Neural crest cell (in vitro differentiated cells): Measurements from ENCODE around the gene OGFR. TPM values are rescaled to one million over a fixed set of nuclear protein-coding genes. Genes with fewer than 3 reads are reported as not detected.

ENCODE experiments used
- DNase-seq: peaks from one replicate; pipeline ENCODE4 v3.0.0; 2021; ENCODE audit warnings: low read depth, mixed read lengths, low spot score
- H3K27ac Mint-ChIP-seq: one replicate; pipeline ENCODE4 v1.8.0; 2021; ENCODE audit warnings: mild to moderate bottlenecking, mixed read lengths; ENCODE audit not compliant: unreplicated experiment
- H3K27me3 Mint-ChIP-seq: 2 replicates; pipeline ENCODE4 v1.8.0; 2021; ENCODE audit warnings: low read depth, mild to moderate bottlenecking, mixed read lengths
- H3K36me3 Mint-ChIP-seq: 2 replicates; pipeline ENCODE4 v1.8.0; 2021; ENCODE audit warnings: low read depth, mild to moderate bottlenecking, mixed read lengths
- H3K4me1 Mint-ChIP-seq: 2 replicates; pipeline ENCODE4 v1.8.0; 2021; ENCODE audit warnings: mixed read lengths
- H3K4me3 Mint-ChIP-seq: one replicate; pipeline ENCODE4 v1.8.0; 2021; ENCODE audit warnings: mild to moderate bottlenecking, mixed read lengths
- H3K9me3 Mint-ChIP-seq: 2 replicates; pipeline ENCODE4 v1.8.0; 2021; ENCODE audit warnings: mixed read lengths
- total RNA-seq: library from RNA; stranded (reverse); gene quantifications from 2 replicates; pipeline ENCODE4 v1.2.1, GENCODE V29; 2021
- TF ChIP-seq, protein P1 (sequence below): fragments of 200-600 bp; sonication (generic); conservative IDR thresholded peaks from 2 replicates; pipeline ENCODE4 v1.5.0; 2021; ENCODE audit warnings: antibody characterized with exemption, mild to moderate bottlenecking

Gene OGFR
- total RNA-seq, 1 donor from 2014 or later: 36.7 TPM

DNA sequence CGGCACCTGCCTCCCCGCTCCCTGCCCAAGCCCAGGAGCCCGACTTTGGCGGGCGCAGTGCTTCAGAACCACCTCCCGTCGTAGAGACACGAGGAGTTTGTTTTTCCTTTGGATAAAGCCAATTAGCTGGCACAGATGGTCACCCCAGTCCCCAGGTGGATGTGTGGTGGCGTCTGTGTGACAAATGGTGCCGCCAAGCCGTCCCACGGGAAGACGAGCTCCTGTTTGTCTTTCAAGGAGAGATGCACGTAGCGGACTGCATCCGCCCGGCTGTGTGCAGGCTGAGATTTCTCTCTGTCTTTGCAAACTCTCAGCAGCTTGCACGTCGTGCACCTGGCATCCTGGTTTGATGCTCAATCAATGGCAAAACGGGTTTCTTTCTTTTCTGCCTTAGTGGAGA is 24.4 kb upstream of the OGFR start:
- no peak overlapping the region for H3K4me3 Mint-ChIP-seq

DNA sequence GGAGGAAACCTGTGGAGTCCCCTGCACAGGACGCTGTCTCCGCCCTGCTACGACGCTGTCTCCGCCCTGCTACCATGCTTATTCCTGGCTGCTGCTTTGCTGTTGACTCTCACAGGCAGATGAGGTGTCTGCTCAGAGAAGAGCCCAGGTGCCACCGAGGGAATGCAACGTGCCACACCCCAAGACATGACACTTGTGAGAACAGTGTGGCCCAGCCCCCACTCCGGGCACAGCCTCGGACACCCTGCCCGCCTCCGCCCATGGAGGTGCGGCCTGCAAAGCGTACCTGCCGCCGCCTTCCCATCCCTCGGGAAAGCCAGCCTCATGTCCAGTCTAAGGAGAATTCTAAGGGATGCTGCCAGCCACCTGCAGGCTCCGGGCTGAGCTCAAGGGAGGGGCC is 23.9 kb upstream of the OGFR start:
- TF ChIP-seq, protein P1, sequence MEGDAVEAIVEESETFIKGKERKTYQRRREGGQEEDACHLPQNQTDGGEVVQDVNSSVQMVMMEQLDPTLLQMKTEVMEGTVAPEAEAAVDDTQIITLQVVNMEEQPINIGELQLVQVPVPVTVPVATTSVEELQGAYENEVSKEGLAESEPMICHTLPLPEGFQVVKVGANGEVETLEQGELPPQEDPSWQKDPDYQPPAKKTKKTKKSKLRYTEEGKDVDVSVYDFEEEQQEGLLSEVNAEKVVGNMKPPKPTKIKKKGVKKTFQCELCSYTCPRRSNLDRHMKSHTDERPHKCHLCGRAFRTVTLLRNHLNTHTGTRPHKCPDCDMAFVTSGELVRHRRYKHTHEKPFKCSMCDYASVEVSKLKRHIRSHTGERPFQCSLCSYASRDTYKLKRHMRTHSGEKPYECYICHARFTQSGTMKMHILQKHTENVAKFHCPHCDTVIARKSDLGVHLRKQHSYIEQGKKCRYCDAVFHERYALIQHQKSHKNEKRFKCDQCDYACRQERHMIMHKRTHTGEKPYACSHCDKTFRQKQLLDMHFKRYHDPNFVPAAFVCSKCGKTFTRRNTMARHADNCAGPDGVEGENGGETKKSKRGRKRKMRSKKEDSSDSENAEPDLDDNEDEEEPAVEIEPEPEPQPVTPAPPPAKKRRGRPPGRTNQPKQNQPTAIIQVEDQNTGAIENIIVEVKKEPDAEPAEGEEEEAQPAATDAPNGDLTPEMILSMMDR: no peak
- no peak for DNase-seq
- no peaks in the 10 kb centered on the region for H3K27me3 Mint-ChIP-seq
- H3K36me3 Mint-ChIP-seq: no peaks in the 10 kb centered on the region
- no peak overlapping the region for H3K27ac Mint-ChIP-seq
- H3K9me3 Mint-ChIP-seq: no peaks in the 10 kb centered on the region
- no peak overlapping the region for H3K4me3 Mint-ChIP-seq
- no peaks in the 10 kb centered on the region for H3K4me1 Mint-ChIP-seq

More for the DNA sequence above, 24.4 kb upstream of the OGFR start:
- Mint-ChIP-seq H3K9me3 (no peaks in the 10 kb centered on the region), H3K27me3 (no peaks in the 10 kb centered on the region), H3K4me1 (no peaks in the 10 kb centered on the region), H3K27ac (no peak overlapping the region), H3K36me3 (no peaks in the 10 kb centered on the region)
- no peak for DNase-seq
- TF ChIP-seq, protein P1: no peak

DNA sequence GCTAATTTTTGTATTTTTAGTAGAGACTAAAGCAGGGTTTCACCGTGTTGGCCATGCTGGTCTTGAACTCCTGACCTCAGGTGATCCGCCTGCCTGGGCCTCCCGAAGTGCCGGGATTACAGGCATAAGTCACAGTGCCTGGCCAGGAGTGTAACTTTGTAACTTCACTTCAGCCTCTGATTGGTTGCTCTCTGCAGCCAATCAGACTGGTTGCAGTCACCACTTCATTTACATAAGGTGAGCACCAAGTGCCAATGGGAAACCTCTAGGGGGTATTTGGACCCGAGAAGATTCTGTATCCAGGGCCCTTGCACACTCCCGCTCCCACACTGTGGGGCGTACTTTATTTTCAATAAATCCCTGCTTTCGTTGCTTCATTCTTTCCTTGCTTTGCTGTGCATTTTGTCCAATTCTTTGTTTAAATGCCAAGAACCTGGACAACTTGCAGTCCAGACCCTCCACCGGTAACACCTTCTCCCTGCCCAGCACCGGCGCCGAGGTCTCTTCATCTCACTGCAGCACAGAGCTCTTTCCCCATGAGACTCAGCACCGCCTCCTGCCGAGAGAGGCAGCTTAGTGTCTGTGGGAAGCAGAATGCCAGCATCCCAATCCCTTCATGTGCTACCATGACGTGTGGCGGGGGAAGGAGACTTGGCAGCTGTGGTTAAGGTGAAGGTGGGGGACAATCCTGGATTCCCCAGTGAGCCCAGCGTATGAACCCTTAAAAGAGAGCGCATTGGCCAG is 22.3 kb upstream of the OGFR start:
- Mint-ChIP-seq H3K4me3 (no peak overlapping the region), H3K9me3 (no peaks in the 10 kb centered on the region), H3K27me3 (no peaks in the 10 kb centered on the region), H3K36me3 (no peaks in the 10 kb centered on the region), H3K27ac (no peak overlapping the region), H3K4me1 (peaks cover 11% of the 10 kb centered on the region)
- TF ChIP-seq, protein P1: no peak
- no peak for DNase-seq

DNA sequence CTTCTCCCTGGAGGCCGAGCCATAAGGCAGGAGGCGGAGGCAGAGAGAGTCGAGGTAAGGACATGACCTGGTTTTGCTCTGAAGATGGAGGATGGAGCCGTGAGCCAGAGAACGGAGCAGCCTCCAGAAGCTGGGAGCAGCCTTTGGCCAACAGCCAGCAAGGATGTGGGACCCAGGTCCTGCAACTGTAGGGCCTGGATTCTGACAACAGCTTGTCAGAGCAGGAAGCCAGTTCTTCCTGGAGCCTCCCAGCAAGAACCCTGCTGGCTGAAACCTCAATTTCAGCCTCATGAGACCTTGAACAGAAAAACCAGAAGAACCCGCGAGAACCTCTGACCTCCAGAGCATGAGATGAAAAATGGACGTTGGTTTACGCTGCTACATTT is 21.7 kb upstream of the OGFR start:
- TF ChIP-seq, protein P1: no peak
- no peak for DNase-seq
- Mint-ChIP-seq H3K27ac (no peak overlapping the region), H3K4me3 (no peak overlapping the region), H3K9me3 (no peaks in the 10 kb centered on the region), H3K27me3 (no peaks in the 10 kb centered on the region), H3K4me1 (peaks cover 13% of the 10 kb centered on the region), H3K36me3 (no peaks in the 10 kb centered on the region)

DNA sequence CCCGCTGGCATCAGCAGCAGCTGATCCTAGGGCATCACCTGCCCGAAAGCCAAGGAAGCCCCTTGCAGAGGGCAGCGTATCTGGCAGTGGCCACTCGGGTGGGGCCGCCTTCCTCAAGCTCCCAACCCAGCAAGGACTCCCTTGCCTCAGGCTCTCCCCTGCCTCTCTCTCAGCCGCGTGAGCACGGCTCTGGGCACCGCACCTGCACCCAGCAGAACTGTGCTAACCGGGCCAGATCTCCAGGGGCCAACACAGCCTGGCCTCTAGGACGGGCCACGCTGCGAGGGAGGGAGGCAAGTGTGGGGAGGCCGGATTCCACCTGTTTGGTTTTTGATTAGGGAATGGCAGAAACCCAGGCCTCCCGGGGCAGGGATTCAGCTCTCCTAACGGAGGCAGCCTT is 20.1 kb upstream of the OGFR start:
- TF ChIP-seq, protein P1: no peak
- H3K27ac Mint-ChIP-seq: no peak overlapping the region
- peaks cover 19% of the 10 kb centered on the region for H3K4me1 Mint-ChIP-seq
- H3K4me3 Mint-ChIP-seq: no peak overlapping the region
- no peaks in the 10 kb centered on the region for H3K27me3 Mint-ChIP-seq
- no peaks in the 10 kb centered on the region for H3K36me3 Mint-ChIP-seq
- DNase-seq: no peak
- no peaks in the 10 kb centered on the region for H3K9me3 Mint-ChIP-seq
